HepG2 (cell line): Measurements from ENCODE around the gene ADI1. TPM values are rescaled to one million over a fixed set of nuclear protein-coding genes. Genes with fewer than 3 reads are reported as not detected.
A peak's percentile ranks its signal among the peaks of the same experiment; 100 is the strongest.

ENCODE experiments used
- BCLAF1 ChIP-seq: fragments of 450-650 bp; IDR thresholded peaks from 2 replicates; pipeline ENCODE4 v1.6.1; 2017; ENCODE audit warnings: mild to moderate bottlenecking
- DBP ChIP-seq: sonication (generic); formaldehyde crosslinking; IDR thresholded peaks from 2 replicates; pipeline ENCODE4 v1.4.0; 2020; ENCODE audit warnings: missing genetic modification reagents; ENCODE audit errors: not compliant biosample characterization
- GTF2F1 ChIP-seq: fragments of 150-350 bp; IDR thresholded peaks from 2 replicates; pipeline ENCODE4 v1.6.1; 2014; ENCODE audit warnings: low read length
- HMGXB4 ChIP-seq, 2 experiments: sonication (generic) in 1 of 2; formaldehyde crosslinking in 1 of 2; IDR thresholded peaks; 2 replicates each; pipeline versions ENCODE4 v1.4.0 to v1.6.1; 2018 to 2020; ENCODE audit warnings: missing genetic modification reagents in 2 of 2, borderline replicate concordance in 1 of 2, low read depth in 1 of 2, mild to moderate bottlenecking in 1 of 2, missing biosample characterization in 1 of 2
- HNRNPL ChIP-seq: fragments of 200-400 bp; formaldehyde crosslinking; IDR thresholded peaks from 2 replicates; pipeline ENCODE4 v1.6.1; 2017; ENCODE audit warnings: mild to moderate bottlenecking, low read depth, low read length
- KLF6 ChIP-seq: IDR thresholded peaks from 2 replicates; pipeline ENCODE4 v1.8.0; 2016; ENCODE audit warnings: missing biosample characterization, missing genetic modification reagents
- MYNN ChIP-seq: sonication (generic); formaldehyde crosslinking; IDR thresholded peaks from 2 replicates; pipeline ENCODE4 v1.4.0; 2020; ENCODE audit warnings: mild to moderate bottlenecking, low read depth, missing genetic modification reagents
- ONECUT2 ChIP-seq: sonication (generic); formaldehyde crosslinking; IDR thresholded peaks from 2 replicates; pipeline ENCODE4 v1.4.0; 2020; ENCODE audit warnings: missing genetic modification reagents
- PRDM15 ChIP-seq: sonication (generic); formaldehyde crosslinking; IDR thresholded peaks from 2 replicates; pipeline ENCODE4 v1.4.0; 2020; ENCODE audit warnings: missing genetic modification reagents
- PRPF4 ChIP-seq: fragments of 200-400 bp; formaldehyde crosslinking; IDR thresholded peaks from 2 replicates; pipeline ENCODE4 v1.6.1; 2016; ENCODE audit warnings: low read length, low read depth; ENCODE audit not compliant: poor library complexity, severe bottlenecking
- RAD51 ChIP-seq: fragments of 450-650 bp; IDR thresholded peaks from 2 replicates; pipeline ENCODE4 v1.6.1; 2016; ENCODE audit warnings: borderline replicate concordance
- RNF2 ChIP-seq: fragments of 450-650 bp; conservative IDR thresholded peaks from 2 replicates; pipeline ENCODE4 v1.6.1; 2016; ENCODE audit warnings: low read depth
- SOX5 ChIP-seq: IDR thresholded peaks from 2 replicates; pipeline ENCODE4 v1.6.1; 2016; ENCODE audit warnings: borderline replicate concordance
- TBP ChIP-seq: sonication (generic); formaldehyde crosslinking; IDR thresholded peaks from 2 replicates; pipeline ENCODE4 v1.5.0; 2020; ENCODE audit warnings: missing genetic modification reagents
- TP53 ChIP-seq: sonication (generic); formaldehyde crosslinking; conservative IDR thresholded peaks from 2 replicates; pipeline ENCODE4 v1.4.0; 2020; ENCODE audit warnings: missing genetic modification reagents
- YEATS2 ChIP-seq: sonication (generic); formaldehyde crosslinking; IDR thresholded peaks from 2 replicates; pipeline ENCODE4 v1.4.0; 2020; ENCODE audit warnings: missing genetic modification reagents, borderline replicate concordance
- ZEB1 ChIP-seq: IDR thresholded peaks from 2 replicates; pipeline ENCODE4 v1.6.1; 2012; ENCODE audit warnings: mild to moderate bottlenecking, low read depth, inconsistent platforms; ENCODE audit not compliant: insufficient replicate concordance
- ZNF10 ChIP-seq: sonication (generic); formaldehyde crosslinking; IDR thresholded peaks from 2 replicates; pipeline ENCODE4 v1.4.0; 2020; ENCODE audit warnings: mild to moderate bottlenecking, low read depth, missing genetic modification reagents, borderline replicate concordance
- ZNF343 ChIP-seq: sonication (generic); formaldehyde crosslinking; IDR thresholded peaks from 2 replicates; pipeline ENCODE4 v1.4.0; 2020; ENCODE audit warnings: mild to moderate bottlenecking, missing genetic modification reagents
- ZNF781 ChIP-seq: sonication (generic); formaldehyde crosslinking; IDR thresholded peaks from 2 replicates; pipeline ENCODE4 v1.5.1; 2020; ENCODE audit warnings: borderline replicate concordance, mild to moderate bottlenecking, missing genetic modification reagents; ENCODE audit errors: not compliant biosample characterization
- ZSCAN21 ChIP-seq: sonication (generic); formaldehyde crosslinking; IDR thresholded peaks from 2 replicates; pipeline ENCODE4 v1.8.0; 2022; ENCODE audit warnings: mild to moderate bottlenecking, missing genetic modification reagents, moderate library complexity, borderline replicate concordance
- polyA plus RNA-seq, 8 experiments: library from polyadenylated mRNA; depleted of rRNA in 3 of 8; stranded (reverse) in 7 of 8; unstranded in 1 of 8; fragments of >200 nt; fragmentation: Illumina TruSeq in 4 of 8; extraction: Trizol in 4 of 8; gene quantifications; 2 replicates each; pipeline versions ENCODE4 v1.2.1 to v1.2.3, GENCODE V29; 2011 to 2016; ENCODE audit warnings: low read depth in 4 of 8, missing spikeins in 1 of 8, mixed read lengths in 1 of 8; ENCODE audit not compliant: insufficient read depth in 1 of 8
- total RNA-seq, 5 experiments: library from RNA; depleted of rRNA; stranded (reverse); fragments of >200 nt; fragmentation: Illumina TruSeq; extraction: Trizol; gene quantifications; 2 replicates each; pipeline ENCODE4 v1.2.3, GENCODE V29; 2016; ENCODE audit warnings: low read depth in 1 of 5

The ADI1 gene
- total and polyA plus RNA-seq, 2 of the 13 experiments (the other 11 are each of a cell fraction or from before 2014, with no cell fraction given) = 28.7 to 123 TPM

GRCh38 chr2:3480352-3481010 is 38.9 kb downstream of the ADI1 start (continued):
- TF ChIP-seq HNRNPL (no peak), GTF2F1 (no peak), HMGXB4 (CRISPR knock-in tag; IDR thresholded peaks at IDR 0.05; ENCODE audit: borderline replicate concordance in 1 of 2, low read depth in 1 of 2) (no peak), ZNF343 (CRISPR knock-in tag) (no peak), TP53 (CRISPR knock-in tag) (no peak), TBP (no peak), SOX5 (CRISPR knock-in tag) (0 out of 2 replicates have a peak, but pooled peaks have one; percentile 25), BCLAF1 (no peak), RNF2 (no peak), ZSCAN21 (no peak), ZNF781 (no peak), ONECUT2 (no peak), DBP (CRISPR knock-in tag) (no peak), YEATS2 (CRISPR knock-in tag) (0 out of 2 replicates have a peak, but pooled peaks have one; percentile 45), PRDM15 (CRISPR knock-in tag) (no peak), MYNN (CRISPR knock-in tag) (no peak), PRPF4 (no peak), RAD51 (no peak), ZNF10 (CRISPR knock-in tag) (no peak), ZEB1 (peak; percentile 84), KLF6 (CRISPR knock-in tag) (no peak)
